Upper lobe of left lung (tissue), 6 donors: ENCODE data around the gene NEB. TPM values are rescaled to one million over a fixed set of nuclear protein-coding genes. Genes with fewer than 3 reads are reported as not detected.
A peak's percentile ranks its signal among the peaks of the same experiment; 100 is the strongest.

Experiments used
- ATAC-seq, 2 donors: fragments of 200-7000 bp; cut with Tn5 transposase; one replicate each; pipeline ENCODE4 v1.9.1; 2022; ENCODE audit warnings: mild to moderate bottlenecking in 2 of 2, moderate library complexity in 2 of 2; ENCODE audit not compliant: low FRiP score in 2 of 2
- DNase-seq, 2 donors: peaks; one replicate each; pipeline ENCODE4 v3.0.0-alpha.2; 2019 to 2020
- H3K27ac ChIP-seq, 4 donors: fragments of 200-600 bp; sonication (generic); one replicate each; pipeline ENCODE4 v1.5.1; 2016 to 2019
- H3K27me3 ChIP-seq, 4 donors: fragments of 200-600 bp; sonication (generic); one replicate each; pipeline ENCODE4 v1.5.1; 2017 to 2019
- H3K36me3 ChIP-seq, 4 donors: fragments of 200-600 bp; sonication (generic); one replicate each; pipeline ENCODE4 v1.5.1; 2016 to 2019
- H3K4me1 ChIP-seq, 4 donors: fragments of 200-600 bp; sonication (generic); one replicate each; pipeline ENCODE4 v1.5.1; 2018 to 2019
- H3K4me3 ChIP-seq, 4 donors: fragments of 200-600 bp; sonication (generic); one replicate each; pipeline ENCODE4 v1.5.1; 2017 to 2019; ENCODE audit warnings: mild to moderate bottlenecking in 2 of 4, moderate library complexity in 1 of 4
- H3K9me3 ChIP-seq, 4 donors: fragments of 200-600 bp; sonication (generic); one replicate each; pipeline ENCODE4 v1.5.1; 2018 to 2019
- EP300 ChIP-seq, 4 donors: sonication (generic); formaldehyde crosslinking; IDR thresholded peaks; one replicate each; pipeline ENCODE4 v1.5.1; 2017; ENCODE audit warnings: antibody characterized with exemption in 4 of 4, control low read depth in 2 of 4
- POLR2A ChIP-seq, 4 donors: fragments of 450-650 bp; IDR thresholded peaks; one replicate each; pipeline ENCODE4 v1.5.1; 2016 to 2017; ENCODE audit warnings: antibody characterized with exemption in 4 of 4, mild to moderate bottlenecking in 2 of 4
- POLR2AphosphoS5 ChIP-seq, 2 donors: sonication (generic); formaldehyde crosslinking; IDR thresholded peaks; one replicate each; pipeline ENCODE4 v1.5.1; 2017; ENCODE audit warnings: antibody characterized with exemption in 2 of 2
- WGBS, 2 donors: methylation state at CpG; one replicate each; pipeline ENCODE4 v1.1.5; 2017 to 2018; 5-methylcytosine and 5-hydroxymethylcytosine counted together
- total RNA-seq, 6 donors: library from RNA; depleted of rRNA in 4 of 6; stranded (reverse); fragments of >200 nt in 4 of 6; gene quantifications; one replicate each; pipeline versions ENCODE4 v1.1.0 to v1.2.1, GENCODE V29; 2016 to 2021
- TF ChIP-seq, protein P1 (sequence below), 6 experiments: fragments of 450-650 bp in 4 of 6; fragments of 200-600 bp in 2 of 6; sonication (generic) in 2 of 6; IDR thresholded peaks; one replicate each; pipeline ENCODE4 v1.5.1; 2016 to 2019; ENCODE audit warnings: antibody characterized with exemption in 6 of 6
- donor health status: DM: no; HTN: no; CAD: no; lungs with moderate emphysema.
- donor health status: DM: no; HTN: yes; CAD: no; lungs with severe emphysema.

NEB gene
- total RNA-seq, 6 donors from 2014 or later: 0.31 to 6.3 (median 2.0) TPM

DNA sequence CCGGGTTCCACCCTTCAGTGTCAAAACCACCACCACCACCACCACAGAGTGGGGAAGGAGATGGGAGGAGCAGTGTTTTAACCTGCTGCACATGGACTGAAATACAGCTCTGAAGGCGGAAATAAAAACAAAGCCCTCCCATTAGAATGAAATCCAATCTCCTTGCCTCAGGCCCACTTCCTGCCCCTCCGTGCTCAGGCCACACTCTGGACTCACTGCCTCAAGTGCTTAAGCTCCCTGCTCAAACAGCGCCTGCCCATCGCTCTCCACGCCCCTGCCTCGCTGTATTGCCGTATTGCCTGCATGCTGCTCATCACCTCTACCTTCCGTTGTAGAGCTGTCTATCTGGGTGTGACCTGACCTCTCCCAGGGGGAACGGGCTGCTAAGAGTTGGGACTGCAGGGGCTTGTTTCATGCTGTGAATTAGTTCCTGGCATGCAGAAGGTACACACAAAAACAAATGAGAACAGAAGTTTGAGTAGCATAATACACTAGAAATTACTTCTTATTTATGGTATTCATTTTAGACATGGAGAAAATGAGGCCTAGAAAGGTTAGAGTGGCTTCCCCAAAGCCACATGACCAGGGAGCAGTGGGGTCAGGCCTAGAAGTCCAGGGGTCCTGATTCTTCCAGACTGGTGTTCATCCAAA is 31.6 kb upstream of the NEB start:
- Histone ChIP-seq H3K36me3 (no peaks in the 10 kb centered on the region), H3K4me1 (peaks cover 4 to 14% (median 12%) of the 10 kb centered on the region in 4 donors), H3K27me3 (no peaks in the 10 kb centered on the region), H3K4me3 (no peak overlapping the region), H3K9me3 (no peaks in the 10 kb centered on the region), H3K27ac (peak overlapping the region in 1 of 4 donors; percentile 22)
- DNase-seq (peak in 1 of 2 donors; percentile 37), ATAC-seq (peak in 1 of 2 donors; percentile 9)
- no peak for TF ChIP-seq POLR2AphosphoS5 (IDR thresholded peaks at IDR 0.05)
- TF ChIP-seq, protein P1, sequence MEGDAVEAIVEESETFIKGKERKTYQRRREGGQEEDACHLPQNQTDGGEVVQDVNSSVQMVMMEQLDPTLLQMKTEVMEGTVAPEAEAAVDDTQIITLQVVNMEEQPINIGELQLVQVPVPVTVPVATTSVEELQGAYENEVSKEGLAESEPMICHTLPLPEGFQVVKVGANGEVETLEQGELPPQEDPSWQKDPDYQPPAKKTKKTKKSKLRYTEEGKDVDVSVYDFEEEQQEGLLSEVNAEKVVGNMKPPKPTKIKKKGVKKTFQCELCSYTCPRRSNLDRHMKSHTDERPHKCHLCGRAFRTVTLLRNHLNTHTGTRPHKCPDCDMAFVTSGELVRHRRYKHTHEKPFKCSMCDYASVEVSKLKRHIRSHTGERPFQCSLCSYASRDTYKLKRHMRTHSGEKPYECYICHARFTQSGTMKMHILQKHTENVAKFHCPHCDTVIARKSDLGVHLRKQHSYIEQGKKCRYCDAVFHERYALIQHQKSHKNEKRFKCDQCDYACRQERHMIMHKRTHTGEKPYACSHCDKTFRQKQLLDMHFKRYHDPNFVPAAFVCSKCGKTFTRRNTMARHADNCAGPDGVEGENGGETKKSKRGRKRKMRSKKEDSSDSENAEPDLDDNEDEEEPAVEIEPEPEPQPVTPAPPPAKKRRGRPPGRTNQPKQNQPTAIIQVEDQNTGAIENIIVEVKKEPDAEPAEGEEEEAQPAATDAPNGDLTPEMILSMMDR (IDR thresholded peaks at IDR 0.05): no peak
- WGBS, 2 donors: 80 to 81% methylated on average over 10 of the region's 10 CpGs

DNA sequence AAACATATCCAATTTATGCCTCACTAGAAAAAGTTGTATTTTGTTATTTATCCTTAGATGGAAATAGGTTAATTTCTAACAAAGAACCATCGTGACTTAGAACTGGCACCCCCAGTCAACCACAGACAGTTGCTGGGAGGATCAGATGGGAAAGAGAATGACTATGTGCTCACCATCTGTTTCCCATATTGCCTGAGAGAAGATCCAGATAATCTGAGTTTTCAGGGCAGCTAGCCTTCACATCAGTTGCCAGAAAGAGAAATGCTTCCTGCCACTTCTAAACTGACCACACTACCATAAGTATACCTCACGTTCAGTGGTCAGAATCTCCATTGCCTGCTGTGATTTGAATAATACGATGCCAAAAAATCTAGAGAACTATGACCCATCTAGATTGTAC is 28.4 kb upstream of the NEB start:
- TF ChIP-seq POLR2A (IDR thresholded peaks at IDR 0.05): no peak
- TF ChIP-seq, protein P1 (IDR thresholded peaks at IDR 0.05): no peak
- TF ChIP-seq EP300 (IDR thresholded peaks at IDR 0.05): no peak
- TF ChIP-seq POLR2AphosphoS5 (IDR thresholded peaks at IDR 0.05): no peak
- no peaks in the 10 kb centered on the region for H3K27me3 ChIP-seq
- DNase-seq (no peak), ATAC-seq (no peak)
- peaks cover 4 to 14% (median 12%) of the 10 kb centered on the region in 4 donors for H3K4me1 ChIP-seq
- no peaks in the 10 kb centered on the region for H3K36me3 ChIP-seq
- WGBS, 2 donors: 47 to 62% methylated on average over 3 of the region's 3 CpGs
- no peak overlapping the region for H3K4me3 ChIP-seq
- H3K27ac ChIP-seq: no peak overlapping the region
- no peaks in the 10 kb centered on the region for H3K9me3 ChIP-seq

DNA sequence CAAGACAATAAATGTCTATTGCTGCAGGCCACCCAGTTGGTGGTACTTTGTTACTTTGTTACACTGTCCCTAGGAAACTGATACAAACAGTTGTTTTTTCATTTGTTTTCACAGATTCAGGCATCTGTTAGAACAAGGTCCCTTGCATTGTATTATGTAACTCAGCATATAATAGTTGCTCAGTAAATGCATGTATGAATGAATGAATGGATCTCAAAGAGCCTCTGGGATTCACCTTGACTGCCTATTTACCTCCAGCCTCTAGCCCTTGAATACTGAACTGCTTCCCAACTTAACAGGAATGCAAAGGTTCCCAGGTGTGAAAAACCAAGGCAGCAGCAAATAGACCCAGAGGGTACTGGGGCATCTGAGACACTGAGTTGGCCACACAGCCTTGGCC is 27.4 kb upstream of the NEB start:
- Histone ChIP-seq H3K4me3 (no peak overlapping the region), H3K27ac (no peak overlapping the region), H3K4me1 (peaks cover 4 to 11% (median 9%) of the 10 kb centered on the region in 4 donors), H3K36me3 (no peaks in the 10 kb centered on the region), H3K27me3 (no peaks in the 10 kb centered on the region), H3K9me3 (no peaks in the 10 kb centered on the region)
- no peak for DNase-seq
- no peak for ATAC-seq
- TF ChIP-seq EP300 (IDR thresholded peaks at IDR 0.05) (no peak), POLR2AphosphoS5 (IDR thresholded peaks at IDR 0.05) (no peak), POLR2A (IDR thresholded peaks at IDR 0.05) (no peak)
- TF ChIP-seq, protein P1 (IDR thresholded peaks at IDR 0.05): no peak

DNA sequence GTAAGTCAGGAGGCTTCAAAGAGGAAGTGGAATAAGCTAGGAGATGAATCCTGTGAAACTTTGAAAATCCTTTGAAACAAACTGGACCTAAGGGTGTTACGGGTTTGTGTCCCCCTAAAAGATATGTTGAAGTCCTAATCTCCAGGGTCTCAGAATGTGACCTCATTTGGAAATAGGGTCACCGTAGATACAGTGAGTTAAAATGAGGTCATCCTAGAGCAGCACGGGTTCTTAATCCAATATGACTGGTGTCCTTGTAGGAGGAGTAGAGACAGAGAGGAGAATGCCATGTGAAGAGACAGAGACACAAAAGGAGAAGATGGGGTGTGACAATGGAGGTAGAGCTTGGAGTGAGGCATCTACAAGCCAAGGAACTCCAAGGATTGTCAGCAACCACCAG is 26.9 kb upstream of the NEB start:
- no peak for ATAC-seq
- Histone ChIP-seq H3K27me3 (no peaks in the 10 kb centered on the region), H3K4me3 (no peak overlapping the region), H3K9me3 (no peaks in the 10 kb centered on the region), H3K4me1 (peaks cover 3 to 7% (median 5%) of the 10 kb centered on the region in 4 donors), H3K27ac (no peak overlapping the region), H3K36me3 (no peaks in the 10 kb centered on the region)
- DNase-seq: no peak
- TF ChIP-seq EP300 (IDR thresholded peaks at IDR 0.05): no peak
- no peak for TF ChIP-seq POLR2A (IDR thresholded peaks at IDR 0.05)
- TF ChIP-seq, protein P1 (IDR thresholded peaks at IDR 0.05): no peak
- no peak for TF ChIP-seq POLR2AphosphoS5 (IDR thresholded peaks at IDR 0.05)
- WGBS, 2 donors: 89 to 90% methylated on average over 3 of the region's 3 CpGs

DNA sequence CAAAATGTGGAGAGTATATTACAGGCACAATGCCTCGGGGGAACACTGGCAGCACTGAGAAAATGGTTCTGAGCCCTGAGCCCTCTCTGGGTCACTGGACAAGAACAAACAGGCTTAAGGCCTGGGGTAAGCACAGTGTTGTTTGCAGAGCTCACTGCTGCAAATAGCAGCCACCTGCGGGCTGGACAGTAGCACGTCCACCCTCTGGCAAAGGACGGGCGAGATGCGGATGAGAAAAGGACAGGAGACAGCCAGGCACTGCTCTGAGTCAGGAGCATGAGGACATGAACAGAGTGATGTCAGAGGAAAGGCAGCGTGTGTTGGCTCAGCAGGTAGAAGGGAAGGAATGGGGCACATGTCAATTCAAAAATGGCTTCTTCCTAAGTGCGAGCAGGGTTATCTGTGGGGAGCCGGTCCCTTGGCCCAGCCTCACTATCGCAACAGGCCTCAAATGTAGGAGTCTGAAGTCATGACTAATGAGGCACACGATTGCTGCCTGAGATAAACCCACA is 25.9 kb upstream of the NEB start:
- Histone ChIP-seq H3K36me3 (no peaks in the 10 kb centered on the region), H3K27ac (no peak overlapping the region), H3K27me3 (no peaks in the 10 kb centered on the region), H3K4me3 (no peak overlapping the region), H3K4me1 (no peaks in the 10 kb centered on the region), H3K9me3 (no peaks in the 10 kb centered on the region)
- TF ChIP-seq POLR2A (IDR thresholded peaks at IDR 0.05): no peak
- TF ChIP-seq, protein P1 (IDR thresholded peaks at IDR 0.05): no peak
- TF ChIP-seq EP300 (IDR thresholded peaks at IDR 0.05): no peak
- DNase-seq (no peak), ATAC-seq (peak in 1 of 2 donors; percentile 28)
- 87 to 95% methylated on average over 11 of the region's 11 CpGs for WGBS, 2 donors
